HPDE6-E6E7 (cell line): Measurements from ENCODE around the gene TMEM114.

Source experiments
- DNase-seq: peaks from one replicate; pipeline ENCODE4 v3.0.0; 2011; ENCODE audit warnings: missing footprints; ENCODE audit errors: extremely low spot score

TMEM114 gene

GRCh38 chr16:8550728-8551387 is 39.5 kb downstream of the TMEM114 start:
- no peak for DNase-seq

GRCh38 chr16:8549843-8550412 is 40.4 kb downstream of the TMEM114 start:
- no peak for DNase-seq

GRCh38 chr16:8548166-8548565 is 42.1 kb downstream of the TMEM114 start:
- no peak for DNase-seq

- DNase-seq = no peak
Measured at GRCh38 chr16:8547762-8548161, 42.5 kb downstream of the TMEM114 start.

DNA sequence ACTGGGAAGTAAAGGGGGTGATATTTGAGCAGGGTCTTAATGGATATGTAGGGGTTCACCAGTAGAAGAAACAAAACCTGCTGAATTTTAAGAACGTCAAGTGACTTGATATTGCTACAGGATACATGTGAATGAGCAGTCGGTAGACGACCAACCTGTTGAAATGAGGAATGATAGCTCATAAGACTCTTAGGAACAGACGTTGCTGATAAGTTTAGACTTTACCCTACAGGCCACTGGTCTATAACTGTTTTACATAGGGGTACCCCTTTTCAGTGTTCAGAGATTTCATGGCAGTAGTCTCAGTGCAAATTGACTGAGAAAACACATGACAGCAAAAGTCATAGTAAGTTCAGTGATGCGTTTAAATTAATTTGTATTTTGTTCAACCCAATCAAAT is 45.9 kb downstream of the TMEM114 start:
- DNase-seq = no peak

GRCh38 chr16:8543258-8543657 is 47.1 kb downstream of the TMEM114 start:
- DNase-seq = no peak

DNA sequence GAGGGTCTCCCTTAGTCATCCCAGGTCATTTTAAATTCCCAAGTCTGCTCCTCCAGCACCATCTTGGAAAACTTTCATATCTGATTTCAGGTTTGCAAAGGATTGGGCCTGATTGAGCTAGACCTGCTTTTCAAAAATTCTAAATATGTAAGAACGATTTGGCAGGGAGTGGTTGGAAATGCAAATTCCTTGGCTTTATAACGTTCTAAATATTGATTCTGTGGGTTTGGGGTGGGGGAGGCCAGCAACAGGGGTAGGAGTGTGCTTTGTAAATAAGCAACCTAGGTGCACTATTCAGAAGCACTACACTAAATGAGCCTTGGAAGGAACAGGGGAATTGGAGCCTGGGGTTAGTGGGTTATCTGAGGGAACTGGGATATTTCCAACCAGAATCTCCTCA is 47.9 kb downstream of the TMEM114 start:
- DNase-seq = no peak

GRCh38 chr16:8541868-8542267 is 48.4 kb downstream of the TMEM114 start:
- no peak for DNase-seq

GRCh38 chr16:8537691-8538342 is 52.5 kb downstream of the TMEM114 start:
- no peak for DNase-seq

DNA sequence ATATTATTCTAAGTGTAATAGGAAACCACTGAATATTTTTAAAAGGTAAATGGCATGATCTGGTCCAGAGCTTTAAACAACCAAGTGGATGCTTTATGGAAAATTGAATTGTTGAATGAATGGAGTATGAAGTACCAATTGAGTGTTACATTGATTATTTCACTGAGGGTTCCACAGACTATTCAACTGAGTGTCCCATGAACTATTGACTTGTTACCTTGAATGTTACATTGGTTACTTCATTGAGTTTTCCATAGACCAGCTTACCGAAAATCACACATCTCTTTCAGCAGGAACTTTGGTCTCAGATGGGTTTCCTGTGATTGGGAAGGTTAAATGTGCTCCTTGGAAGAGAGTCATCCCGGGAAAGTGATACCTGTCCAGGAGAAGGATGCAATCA is 56.8 kb downstream of the TMEM114 start:
- DNase-seq = no peak

DNA sequence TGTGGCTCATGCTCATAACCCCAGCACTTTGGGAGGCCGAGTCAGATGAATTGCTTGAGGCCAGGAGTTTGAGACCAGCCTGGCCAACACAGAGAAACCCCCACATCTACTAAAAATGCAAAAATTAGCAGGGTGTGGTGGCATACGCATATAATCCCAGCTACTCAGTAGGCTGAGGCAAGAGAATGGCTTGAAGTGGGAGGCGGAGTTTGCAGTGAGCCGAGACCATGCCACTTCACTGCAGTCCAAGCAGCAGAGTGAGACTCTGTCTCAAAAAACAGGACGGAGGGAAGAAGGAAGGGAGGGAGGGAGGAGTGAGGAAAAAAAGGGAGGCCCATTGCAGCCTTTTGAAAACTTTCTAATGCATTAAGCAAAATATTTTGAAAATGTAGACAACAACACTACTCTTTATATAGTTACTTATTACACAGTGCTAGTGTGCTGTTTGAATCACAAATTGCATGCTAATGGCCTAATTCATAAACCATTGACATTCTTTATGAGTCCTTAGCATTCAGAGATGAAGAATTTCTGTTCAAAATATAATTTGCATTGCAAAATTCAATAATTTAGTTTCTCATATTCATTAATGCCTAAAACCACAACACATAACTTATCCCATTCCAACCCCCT is 59.4 kb downstream of the TMEM114 start:
- no peak for DNase-seq

- no peak for DNase-seq
Measured at GRCh38 chr16:8528471-8528870, 61.8 kb downstream of the TMEM114 start.

DNA sequence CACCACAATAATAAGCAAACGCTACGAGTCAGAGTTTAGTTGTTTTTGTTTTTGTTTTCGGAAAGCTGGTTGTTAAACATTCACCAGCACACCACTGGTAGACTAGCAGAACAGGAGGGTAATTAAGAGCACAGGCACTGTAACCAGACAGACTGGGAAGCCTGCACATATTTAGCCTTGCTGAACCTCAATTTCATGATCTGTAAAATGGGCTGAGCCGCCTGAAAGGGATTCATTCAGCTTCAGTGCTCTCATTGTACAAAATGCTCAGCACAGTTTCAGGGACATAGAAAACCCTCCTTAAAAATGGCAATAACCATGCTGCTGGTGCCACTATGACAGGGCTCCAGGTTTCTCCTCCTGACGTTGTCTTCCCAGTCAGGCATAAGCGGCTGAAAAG is 66.4 kb downstream of the TMEM114 start:
- no peak for DNase-seq

DNA sequence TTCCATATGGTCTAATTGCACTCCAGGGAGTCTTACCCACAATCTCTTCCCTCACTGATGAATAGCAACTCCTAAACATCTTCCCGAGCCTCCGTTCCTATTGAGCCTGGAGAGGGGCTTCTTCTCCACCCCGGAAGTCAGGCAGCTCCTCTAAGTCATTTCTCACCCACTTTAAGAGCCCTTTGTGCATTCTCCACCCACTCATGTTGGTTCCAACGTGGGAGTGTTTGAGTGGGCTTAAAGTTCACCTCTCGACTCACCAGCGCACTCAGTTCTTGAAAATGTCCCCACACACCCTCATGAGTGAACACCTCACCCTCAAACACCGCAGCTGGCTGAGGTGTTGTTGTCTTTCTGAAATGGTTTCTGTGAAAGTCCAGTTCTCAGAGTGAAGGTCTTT is 67.6 kb downstream of the TMEM114 start:
- DNase-seq = no peak

- DNase-seq = no peak
Measured at GRCh38 chr16:8519643-8520042, 70.7 kb downstream of the TMEM114 start.
